SK-N-SH (cell line): Measurements from ENCODE around the gene SMS. TPM values are rescaled to one million over a fixed set of nuclear protein-coding genes. Genes with fewer than 3 reads are reported as not detected.
"Not testable (repeated sequence)": the region's sequence is repeated elsewhere in the genome, so short reads cannot be mapped to it uniquely, and the experiment has no call there.

Experiments
- CTCF ChIA-PET: fragments of 300-600, 350-600 bp; formaldehyde crosslinking; extraction: SDS; loops from one replicate; lab custom pipeline; 2021; lab: Yijun Ruan, JAX
- POLR2A ChIA-PET: fragments of 350-600 bp; sonication (Branson Sonifier 250); formaldehyde crosslinking; extraction: SDS; loops from one replicate; lab custom pipeline; 2020; ENCODE audit warnings: antibody characterized with exemption, inconsistent platforms; lab: Yijun Ruan, JAX
- DNase-seq: peaks from one replicate; pipeline ENCODE4 v3.0.0; 2012
- H2AFZ ChIP-seq: fragments of 200-600 bp; sonication (generic); 2 replicates; pipeline ENCODE4 v1.8.1; 2016; ENCODE audit warnings: antibody characterized with exemption, mild to moderate bottlenecking, low read depth
- H3F3A ChIP-seq: fragments of 200-600 bp; sonication (generic); replicated peaks from 2 replicates; pipeline ENCODE3; 2016; ENCODE audit warnings: antibody characterized with exemption, mild to moderate bottlenecking; ENCODE audit not compliant: insufficient read depth
- H3K27ac ChIP-seq, 2 experiments: fragments of 200-500 bp in 1 of 2; fragments of 200-600 bp in 1 of 2; sonication (Bioruptor generic) in 1 of 2; sonication (generic), shearing (Covaris generic) in 1 of 2; 2 replicates each; pipeline versions ENCODE4 v1.5.1 to v1.6.1; 2014 to 2016; ENCODE audit warnings: low read depth in 2 of 2, inconsistent platforms in 1 of 2, low read length in 1 of 2, mild to moderate bottlenecking in 1 of 2, mixed read lengths in 1 of 2
- H3K27me3 ChIP-seq: fragments of 200-600 bp; sonication (generic), shearing (Covaris generic); 2 replicates; pipeline ENCODE4 v1.6.1; 2016; ENCODE audit warnings: mixed run types; ENCODE audit not compliant: insufficient read depth
- H3K36me3 ChIP-seq, 2 experiments: fragments of 200-500 bp in 1 of 2; fragments of 200-600 bp in 1 of 2; sonication (Bioruptor generic) in 1 of 2; sonication (generic) in 1 of 2; replicated peaks in 1 of 2; 2 replicates each; pipeline versions ENCODE3 to v1.5.1; 2014 to 2016; ENCODE audit warnings: low read length in 1 of 2, mild to moderate bottlenecking in 1 of 2; ENCODE audit not compliant: insufficient read depth in 2 of 2, control insufficient read depth in 1 of 2
- H3K4me1 ChIP-seq, 2 experiments: fragments of 200-500 bp in 1 of 2; fragments of 200-600 bp in 1 of 2; sonication (Bioruptor generic) in 1 of 2; sonication (generic), shearing (Covaris generic) in 1 of 2; 2 replicates each; pipeline versions ENCODE4 v1.5.1 to v1.6.1; 2014 to 2016; ENCODE audit warnings: low read depth in 1 of 2, low read length in 1 of 2, mixed run types in 1 of 2; ENCODE audit not compliant: insufficient read depth in 2 of 2, control insufficient read depth in 1 of 2
- H3K4me2 ChIP-seq: fragments of 200-600 bp; sonication (generic), shearing (Covaris generic); 2 replicates; pipeline ENCODE4 v1.6.1; 2017; ENCODE audit warnings: mixed run types
- H3K4me3 ChIP-seq, 2 experiments: fragments of 200-500 bp in 1 of 2; fragments of 200-600 bp in 1 of 2; sonication (Bioruptor generic) in 1 of 2; sonication (generic), shearing (Covaris generic) in 1 of 2; 2 replicates each; pipeline versions ENCODE4 v1.5.1 to v1.8.1; 2014 to 2016; ENCODE audit warnings: low read depth in 2 of 2, inconsistent platforms in 1 of 2, low read length in 1 of 2, mild to moderate bottlenecking in 1 of 2, mixed read lengths in 1 of 2, moderate library complexity in 1 of 2
- H3K79me2 ChIP-seq: fragments of 200-600 bp; sonication (generic); 2 replicates; pipeline ENCODE4 v1.8.1; 2017; ENCODE audit warnings: mild to moderate bottlenecking; ENCODE audit not compliant: insufficient read depth
- H3K9ac ChIP-seq: fragments of 200-600 bp; sonication (generic); 2 replicates; pipeline ENCODE4 v1.6.1; 2017; ENCODE audit warnings: mixed run types
- H3K9me2 ChIP-seq: fragments of 200-600 bp; sonication (generic); 2 replicates; pipeline ENCODE4 v1.6.1; 2017; ENCODE audit warnings: mixed run types
- H3K9me3 ChIP-seq: fragments of 200-600 bp; sonication (generic); 2 replicates; pipeline ENCODE4 v1.6.1; 2017; ENCODE audit warnings: mixed run types, mild to moderate bottlenecking, moderate library complexity
- H4K20me1 ChIP-seq: fragments of 200-600 bp; sonication (generic); 2 replicates; pipeline ENCODE4 v1.6.1; 2017; ENCODE audit warnings: mild to moderate bottlenecking, mixed run types; ENCODE audit not compliant: insufficient read depth
- IRF3 ChIP-seq: fragments of 150-350 bp; IDR thresholded peaks from 2 replicates; pipeline ENCODE4 v1.6.1; 2016; ENCODE audit warnings: mild to moderate bottlenecking, low read depth, low read length
- MEF2A ChIP-seq: IDR thresholded peaks from 2 replicates; pipeline ENCODE4 v1.4.0; 2012; ENCODE audit warnings: low read depth, borderline replicate concordance
- USF1 ChIP-seq: IDR thresholded peaks from 2 replicates; pipeline ENCODE4 v1.4.0; 2012; ENCODE audit warnings: low read depth, borderline replicate concordance
- USF2 ChIP-seq: fragments of 150-350 bp; IDR thresholded peaks from 2 replicates; pipeline ENCODE4 v1.6.1; 2017; ENCODE audit warnings: antibody characterized with exemption, low read length, low read depth, borderline replicate concordance
- WGBS: methylation state at CpG from one replicate; pipeline ENCODE4 v1.1.6; 2017; ENCODE audit warnings: low lambda C conversion rate; 5-methylcytosine and 5-hydroxymethylcytosine counted together
- polyA plus RNA-seq, 3 experiments: library from polyadenylated mRNA; depleted of rRNA; stranded (reverse); fragments of >200 nt; gene quantifications; 2 replicates each; pipeline ENCODE4 v1.2.3, GENCODE V29; 2012

Gene SMS
- polyA plus RNA-seq, 1 of the 3 experiments (the other 2 are of a cell fraction), result 116 TPM

- Histone ChIP-seq H3K9me2 (no peaks in the 10 kb centered on the region), H3K36me3 (peaks cover 0 to 15% of the 10 kb centered on the region in 2 experiments), H3K4me3 (no peak overlapping the region)
- POLR2A ChIA-PET, result no interaction called here
- TF ChIP-seq USF2 (no peak), USF1 (no peak), MEF2A (no peak), IRF3 (no peak)
- TF ChIP-seq, all 33 proteins: peak for 0
- Histone ChIP-seq H3F3A (peaks cover 17% of the 10 kb centered on the region), H3K9ac (no peak overlapping the region), H3K27ac (0 out of 4 replicates have a peak overlapping the region, but pooled peaks of 1 of the 2 experiments have one; percentile 52), H3K9me3 (no peaks in the 10 kb centered on the region), H2AFZ (no peak overlapping the region), H3K27me3 (no peaks in the 10 kb centered on the region), H3K4me2 (peak overlapping the region; percentile 30; the same call in 1 of the 2 replicates), H4K20me1 (peaks cover 97% of the 10 kb centered on the region), H3K79me2 (peaks cover 100% of the 10 kb centered on the region), H3K4me1 (peaks cover 4 to 13% of the 10 kb centered on the region in 2 experiments)
- CTCF ChIA-PET, result interaction anchor here (1.7 kb wide), 1 partner anchor 33 kb away, joined by 5 read pairs; no protein-coding TSS in a partner anchor
- WGBS, result 75% methylated on average over 6 of the region's 6 CpGs
- no peak for DNase-seq
Measured at GRCh38 chrX:21952624-21953023, 12.1 kb downstream of the SMS start.

- H3K27me3 ChIP-seq, POLR2A ChIA-PET, H3K9ac ChIP-seq, H3K4me1 ChIP-seq, DNase-seq, H3K9me3 ChIP-seq, H2AFZ ChIP-seq, H3K9me2 ChIP-seq: not testable (repeated sequence)
- WGBS, result 51% methylated on average over 6 of the region's 6 CpGs
- peak overlapping the region; percentile 30; the same call in 1 of the 2 replicates for H3K4me2 ChIP-seq
- peaks cover 15% of the 10 kb centered on the region for H3F3A ChIP-seq
- peaks cover 0 to 20% of the 10 kb centered on the region in 2 experiments for H3K36me3 ChIP-seq
- peaks cover 100% of the 10 kb centered on the region for H3K79me2 ChIP-seq
- peak overlapping the region in 1 of 2 experiments; percentile 52; a peak in 2 of 4 replicates for H3K27ac ChIP-seq
- peaks cover 97% of the 10 kb centered on the region for H4K20me1 ChIP-seq
- peak overlapping the region in 1 of 2 experiments; percentile 4; a peak in 2 of 4 replicates for H3K4me3 ChIP-seq
- CTCF ChIA-PET, result interaction anchor here (1.7 kb wide), 1 partner anchor 32 kb away, joined by 5 read pairs; no protein-coding TSS in a partner anchor
Measured at GRCh38 chrX:21953195-21953830, 12.8 kb downstream of the SMS start.
